Measurements from ENCODE around the gene CLIP2. TPM values are rescaled to one million over a fixed set of nuclear protein-coding genes. Genes with fewer than 3 reads are reported as not detected.
"Not testable (repeated sequence)": the region's sequence is repeated elsewhere in the genome, so short reads cannot be mapped to it uniquely, and the experiment has no call there.

Gene CLIP2
- total RNA-seq, 1 donor from 2014 or later: 110 TPM

DNA sequence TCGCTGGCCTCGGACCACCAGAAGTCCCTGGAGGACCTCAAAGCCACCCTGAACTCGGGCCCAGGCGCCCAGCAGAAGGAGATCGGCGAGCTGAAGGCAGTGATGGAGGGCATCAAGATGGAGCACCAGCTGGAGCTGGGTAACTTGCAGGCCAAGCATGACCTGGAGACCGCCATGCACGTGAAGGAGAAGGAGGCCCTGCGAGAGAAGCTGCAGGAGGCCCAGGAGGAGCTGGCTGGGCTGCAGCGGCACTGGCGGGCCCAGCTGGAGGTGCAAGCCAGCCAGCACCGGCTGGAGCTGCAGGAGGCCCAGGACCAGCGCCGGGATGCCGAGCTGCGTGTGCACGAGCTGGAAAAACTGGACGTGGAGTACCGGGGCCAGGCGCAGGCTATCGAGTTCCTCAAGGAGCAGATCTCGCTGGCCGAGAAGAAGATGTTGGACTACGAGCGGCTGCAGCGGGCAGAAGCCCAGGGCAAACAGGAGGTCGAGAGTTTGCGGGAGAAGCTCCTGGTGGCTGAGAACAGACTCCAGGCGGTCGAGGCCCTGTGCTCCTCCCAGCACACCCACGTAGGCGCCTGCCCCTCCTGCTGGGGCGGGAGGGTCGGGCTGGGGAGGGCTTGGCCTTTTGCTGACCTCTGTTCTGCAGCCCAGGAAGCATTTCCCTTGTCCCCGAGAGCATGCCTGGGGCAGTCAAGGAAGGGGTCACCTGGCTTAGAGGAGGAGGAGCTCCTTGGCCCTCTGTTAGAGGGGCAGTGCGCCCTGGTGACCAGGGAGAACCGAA lies 87.2 kb downstream of the CLIP2 start:
- Mint-ChIP-seq H3K27me3 (ENCODE audit: unreplicated experiment) (peaks cover 6% of the 10 kb centered on the region), H3K36me3 (ENCODE audit: low read depth, unreplicated experiment) (peaks cover 29% of the 10 kb centered on the region), H3K27ac (ENCODE audit: unreplicated experiment) (peak overlapping the region; percentile 68), H3K4me3 (ENCODE audit: unreplicated experiment) (no peak overlapping the region), H3K4me1 (ENCODE audit: unreplicated experiment) (peaks cover 17% of the 10 kb centered on the region), H3K9me3 (ENCODE audit: unreplicated experiment) (no peaks in the 10 kb centered on the region)
- no peak for DNase-seq (ENCODE audit: low spot score)
- TF ChIP-seq, protein P1, sequence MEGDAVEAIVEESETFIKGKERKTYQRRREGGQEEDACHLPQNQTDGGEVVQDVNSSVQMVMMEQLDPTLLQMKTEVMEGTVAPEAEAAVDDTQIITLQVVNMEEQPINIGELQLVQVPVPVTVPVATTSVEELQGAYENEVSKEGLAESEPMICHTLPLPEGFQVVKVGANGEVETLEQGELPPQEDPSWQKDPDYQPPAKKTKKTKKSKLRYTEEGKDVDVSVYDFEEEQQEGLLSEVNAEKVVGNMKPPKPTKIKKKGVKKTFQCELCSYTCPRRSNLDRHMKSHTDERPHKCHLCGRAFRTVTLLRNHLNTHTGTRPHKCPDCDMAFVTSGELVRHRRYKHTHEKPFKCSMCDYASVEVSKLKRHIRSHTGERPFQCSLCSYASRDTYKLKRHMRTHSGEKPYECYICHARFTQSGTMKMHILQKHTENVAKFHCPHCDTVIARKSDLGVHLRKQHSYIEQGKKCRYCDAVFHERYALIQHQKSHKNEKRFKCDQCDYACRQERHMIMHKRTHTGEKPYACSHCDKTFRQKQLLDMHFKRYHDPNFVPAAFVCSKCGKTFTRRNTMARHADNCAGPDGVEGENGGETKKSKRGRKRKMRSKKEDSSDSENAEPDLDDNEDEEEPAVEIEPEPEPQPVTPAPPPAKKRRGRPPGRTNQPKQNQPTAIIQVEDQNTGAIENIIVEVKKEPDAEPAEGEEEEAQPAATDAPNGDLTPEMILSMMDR (IDR thresholded peaks at IDR 0.05; ENCODE audit: unreplicated experiment): no peak

DNA sequence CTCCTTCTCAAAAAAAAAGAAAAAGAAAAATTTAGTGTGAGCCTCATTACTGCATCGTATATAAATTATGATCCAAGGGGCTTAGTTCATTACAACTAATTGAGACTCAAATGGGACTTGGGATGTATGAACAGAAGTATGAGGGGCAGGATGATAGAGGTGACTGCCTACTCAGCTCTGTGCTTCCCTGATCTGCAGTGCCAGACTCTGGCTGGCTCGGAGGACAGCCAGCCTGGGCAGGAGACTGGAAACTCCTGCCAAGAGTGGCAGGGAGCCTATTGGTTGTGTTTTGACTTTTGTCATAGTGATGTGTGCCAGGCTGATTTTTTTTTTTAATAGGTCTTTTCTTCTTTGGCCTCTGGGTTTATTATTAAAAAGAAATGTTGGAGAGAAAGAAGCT lies 90.7 kb downstream of the CLIP2 start:
- DNase-seq (ENCODE audit: low spot score): no peak
- Mint-ChIP-seq H3K9me3 (ENCODE audit: unreplicated experiment) (no peaks in the 10 kb centered on the region), H3K36me3 (ENCODE audit: low read depth, unreplicated experiment) (peaks cover 38% of the 10 kb centered on the region), H3K4me3 (ENCODE audit: unreplicated experiment) (no peak overlapping the region), H3K27ac (ENCODE audit: unreplicated experiment) (no peak overlapping the region), H3K4me1 (ENCODE audit: unreplicated experiment) (peaks cover 7% of the 10 kb centered on the region), H3K27me3 (ENCODE audit: unreplicated experiment) (peaks cover 7% of the 10 kb centered on the region)
- TF ChIP-seq, protein P1 (IDR thresholded peaks at IDR 0.05; ENCODE audit: unreplicated experiment): no peak

DNA sequence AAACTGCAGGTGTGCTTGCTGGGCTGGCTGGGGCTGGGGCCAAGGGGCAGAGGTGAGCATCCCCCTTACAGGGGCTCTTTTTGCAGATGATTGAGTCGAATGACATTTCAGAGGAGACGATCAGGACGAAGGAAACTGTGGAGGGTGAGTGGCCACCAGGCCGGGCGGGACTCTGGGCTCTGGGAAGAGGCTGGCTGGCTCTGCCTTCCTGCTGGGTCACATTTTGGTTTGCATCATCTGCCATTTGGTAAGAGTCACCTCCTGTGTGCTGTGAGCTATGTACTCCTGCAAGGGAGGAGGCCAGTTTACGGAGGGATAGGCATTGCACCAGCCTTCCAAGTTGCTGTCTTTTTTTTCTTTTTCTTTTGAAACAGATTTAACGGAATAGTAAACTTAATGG lies 91.5 kb downstream of the CLIP2 start:
- TF ChIP-seq, protein P1 (IDR thresholded peaks at IDR 0.05; ENCODE audit: unreplicated experiment): no peak
- H3K9me3 Mint-ChIP-seq (ENCODE audit: unreplicated experiment): no peaks in the 10 kb centered on the region
- peaks cover 38% of the 10 kb centered on the region for H3K36me3 Mint-ChIP-seq (ENCODE audit: low read depth, unreplicated experiment)
- peaks cover 7% of the 10 kb centered on the region for H3K4me1 Mint-ChIP-seq (ENCODE audit: unreplicated experiment)
- peaks cover 7% of the 10 kb centered on the region for H3K27me3 Mint-ChIP-seq (ENCODE audit: unreplicated experiment)
- no peak overlapping the region for H3K4me3 Mint-ChIP-seq (ENCODE audit: unreplicated experiment)
- no peak for DNase-seq (ENCODE audit: low spot score)
- H3K27ac Mint-ChIP-seq (ENCODE audit: unreplicated experiment): peak overlapping the region; percentile 17

DNA sequence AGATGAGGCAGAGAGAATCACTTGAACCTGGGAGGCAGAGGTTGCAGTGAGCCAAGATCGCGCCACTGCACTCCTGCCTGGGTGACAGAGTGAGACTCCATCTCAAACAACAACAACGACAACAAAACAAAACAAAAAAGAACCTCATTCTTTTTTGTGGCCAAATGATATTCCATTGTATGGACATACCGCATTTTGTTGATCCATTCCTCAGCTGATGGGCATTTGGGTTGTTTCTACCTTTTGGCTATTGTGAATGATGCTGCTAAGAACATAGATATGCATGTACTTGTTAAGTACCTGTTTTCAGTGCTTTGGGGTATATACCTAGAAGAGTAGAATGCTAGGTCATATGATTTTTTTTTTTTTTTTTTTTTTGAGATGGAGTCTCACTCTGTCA lies 94.9 kb downstream of the CLIP2 start:
- H3K4me3 Mint-ChIP-seq (ENCODE audit: unreplicated experiment); DNase-seq (ENCODE audit: low spot score); H3K27me3 Mint-ChIP-seq (ENCODE audit: unreplicated experiment); H3K4me1 Mint-ChIP-seq (ENCODE audit: unreplicated experiment); H3K9me3 Mint-ChIP-seq (ENCODE audit: unreplicated experiment); H3K27ac Mint-ChIP-seq (ENCODE audit: unreplicated experiment): not testable (repeated sequence)
- peaks cover 31% of the 10 kb centered on the region for H3K36me3 Mint-ChIP-seq (ENCODE audit: low read depth, unreplicated experiment)

DNA sequence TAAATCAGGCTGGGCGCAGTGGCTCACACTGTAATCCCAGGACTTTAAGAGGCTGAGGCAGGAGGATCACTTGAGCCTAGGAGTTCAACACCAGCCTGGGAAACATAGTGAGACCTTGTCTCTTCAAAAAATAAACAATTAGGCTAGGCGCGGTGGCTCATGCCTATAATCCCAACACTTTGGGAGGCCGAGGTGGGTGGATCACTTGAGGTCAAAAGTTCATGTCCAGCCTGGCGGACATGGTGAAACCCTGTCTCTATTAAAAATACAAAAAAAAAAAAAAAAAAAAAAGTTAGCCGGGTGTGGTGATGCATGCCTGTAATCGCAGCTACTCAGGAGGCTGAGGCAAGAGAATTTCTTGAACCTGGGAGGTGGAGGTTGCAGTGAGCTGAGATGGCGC lies 95.6 kb downstream of the CLIP2 start:
- H3K36me3 Mint-ChIP-seq (ENCODE audit: low read depth, unreplicated experiment): peaks cover 31% of the 10 kb centered on the region
- H3K4me3 Mint-ChIP-seq (ENCODE audit: unreplicated experiment); H3K27me3 Mint-ChIP-seq (ENCODE audit: unreplicated experiment): not testable (repeated sequence)

DNA sequence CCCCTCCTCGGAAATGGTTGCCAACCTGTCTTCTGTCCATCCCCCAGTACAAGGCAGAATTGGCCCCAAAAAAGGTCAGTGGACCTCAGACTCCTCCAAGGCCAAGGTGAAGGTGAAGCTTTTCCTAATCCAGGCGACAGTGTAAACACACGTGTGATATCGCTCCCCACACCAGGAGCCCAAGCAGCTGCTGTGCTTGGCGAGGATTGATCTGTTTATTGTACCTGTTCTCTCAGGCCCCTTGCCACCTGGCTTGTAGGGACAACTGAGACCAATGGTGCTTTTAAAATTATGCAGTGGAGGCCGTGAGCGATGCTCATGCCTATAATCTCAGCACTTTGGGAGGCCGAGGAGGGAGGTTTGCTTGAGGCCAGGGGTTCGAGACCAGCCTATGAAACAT lies 98.4 kb downstream of the CLIP2 start:
- DNase-seq (ENCODE audit: low spot score): no peak
- H3K27me3 Mint-ChIP-seq (ENCODE audit: unreplicated experiment): peaks cover 2% of the 10 kb centered on the region
- H3K9me3 Mint-ChIP-seq (ENCODE audit: unreplicated experiment): no peaks in the 10 kb centered on the region
- peaks cover 25% of the 10 kb centered on the region for H3K36me3 Mint-ChIP-seq (ENCODE audit: low read depth, unreplicated experiment)
- peak overlapping the region; percentile 15 for H3K4me3 Mint-ChIP-seq (ENCODE audit: unreplicated experiment)
- TF ChIP-seq, protein P1 (IDR thresholded peaks at IDR 0.05; ENCODE audit: unreplicated experiment): no peak
- no peak overlapping the region for H3K27ac Mint-ChIP-seq (ENCODE audit: unreplicated experiment)
- H3K4me1 Mint-ChIP-seq (ENCODE audit: unreplicated experiment): peaks cover under 1% of the 10 kb centered on the region

More for the DNA sequence above, 95.6 kb downstream of the CLIP2 start:
- H3K27ac Mint-ChIP-seq (ENCODE audit: unreplicated experiment); H3K4me1 Mint-ChIP-seq (ENCODE audit: unreplicated experiment); DNase-seq (ENCODE audit: low spot score); H3K9me3 Mint-ChIP-seq (ENCODE audit: unreplicated experiment): not testable (repeated sequence)

Data from endothelial cell (in vitro differentiated cells).